Sigmoid colon (tissue), 4 donors: ENCODE data around the gene PFKL.

Experiments used
- CTCF ChIP-seq, 4 experiments: fragments of 450-650 bp in 3 of 4; fragments of 200-600 bp in 1 of 4; IDR thresholded peaks; one replicate each; pipeline ENCODE4 v1.5.1; 2016 to 2019; ENCODE audit warnings: antibody characterized with exemption in 4 of 4, mild to moderate bottlenecking in 3 of 4, moderate library complexity in 2 of 4
- EP300 ChIP-seq, 4 donors: sonication (generic); formaldehyde crosslinking; IDR thresholded peaks; one replicate each; pipeline ENCODE4 v1.6.1; 2017; ENCODE audit warnings: antibody characterized with exemption in 4 of 4
- POLR2A ChIP-seq, 2 donors: fragments of 450-650 bp; IDR thresholded peaks; one replicate each; pipeline ENCODE4 v1.6.1; 2016; ENCODE audit warnings: antibody characterized with exemption in 2 of 2, mild to moderate bottlenecking in 2 of 2, moderate library complexity in 2 of 2
- POLR2AphosphoS5 ChIP-seq, 4 donors: sonication (generic); formaldehyde crosslinking; IDR thresholded peaks; one replicate each; pipeline ENCODE4 v1.6.1; 2017; ENCODE audit warnings: antibody characterized with exemption in 4 of 4

GRCh38 chr21:44356160-44356559 lies 56.3 kb downstream of the PFKL start:
- no peak for TF ChIP-seq CTCF (IDR thresholded peaks at IDR 0.05)
- no peak for TF ChIP-seq POLR2AphosphoS5 (IDR thresholded peaks at IDR 0.05)
- TF ChIP-seq POLR2A (IDR thresholded peaks at IDR 0.05): no peak
- no peak for TF ChIP-seq EP300 (IDR thresholded peaks at IDR 0.05)
